HUES48 (cell line): Measurements from ENCODE around the gene PHETA2.
"Not testable (repeated sequence)": the region's sequence is repeated elsewhere in the genome, so short reads cannot be mapped to it uniquely, and the experiment has no call there.

Experiments used
- H3K27ac ChIP-seq: one replicate; pipeline ENCODE4 v1.7.0; 2013; ENCODE audit warnings: low read depth, low read length, inconsistent platforms
- H3K27me3 ChIP-seq: 2 replicates; pipeline ENCODE4 v1.6.1; 2013; ENCODE audit warnings: mild to moderate bottlenecking, low read length; ENCODE audit not compliant: control insufficient read depth, insufficient read depth
- H3K36me3 ChIP-seq: 2 replicates; pipeline ENCODE4 v1.6.1; 2013; ENCODE audit warnings: low read length; ENCODE audit not compliant: control insufficient read depth, insufficient read depth
- H3K4me1 ChIP-seq: 2 replicates; pipeline ENCODE4 v1.6.1; 2013; ENCODE audit warnings: mild to moderate bottlenecking, low read length; ENCODE audit not compliant: control insufficient read depth, insufficient read depth
- H3K4me3 ChIP-seq: 2 replicates; pipeline ENCODE4 v1.5.1; 2013; ENCODE audit warnings: mild to moderate bottlenecking, low read depth, low read length
- H3K9ac ChIP-seq: 2 replicates; pipeline ENCODE4 v1.6.1; 2013; ENCODE audit warnings: mild to moderate bottlenecking, low read depth, low read length, moderate library complexity
- H3K9me3 ChIP-seq: 2 replicates; pipeline ENCODE4 v1.6.1; 2013; ENCODE audit warnings: low read length; ENCODE audit not compliant: control insufficient read depth, insufficient read depth

Gene PHETA2

GRCh38 chr22:42079319-42080251 is 5.5 kb downstream of the PHETA2 start, which contains the start of gene SMDT1:
Gene SMDT1, plus strand, starts transcription at chr22:42079700. Its CDS starts 69 bp downstream, at chr22:42079769.
- H3K36me3 ChIP-seq, result peaks cover 27% of the 10 kb centered on the region
- H3K27ac ChIP-seq, result peak within 1 kb of the TSS; percentile 91
- H3K9ac ChIP-seq, result peak within 1 kb of the TSS; percentile 90
- no peaks in the 10 kb centered on the region for H3K9me3 ChIP-seq
- H3K4me1 ChIP-seq, result peaks cover 7% of the 10 kb centered on the region; the same call in 1 of the 2 replicates
- H3K27me3 ChIP-seq, result no peaks in the 10 kb centered on the region
- H3K4me3 ChIP-seq, result peak within 1 kb of the TSS; percentile 84

GRCh38 chr22:42080287-42080686 is 6.2 kb downstream of the PHETA2 start:
- no peaks in the 10 kb centered on the region for H3K9me3 ChIP-seq
- H3K4me3 ChIP-seq, result peak overlapping the region; percentile 84
- peaks cover 7% of the 10 kb centered on the region; the same call in 1 of the 2 replicates for H3K4me1 ChIP-seq
- no peak overlapping the region for H3K9ac ChIP-seq
- H3K27ac ChIP-seq, result no peak overlapping the region
- H3K27me3 ChIP-seq, result no peaks in the 10 kb centered on the region
- peaks cover 34% of the 10 kb centered on the region for H3K36me3 ChIP-seq

GRCh38 chr22:42083119-42083518 is 9.1 kb downstream of the PHETA2 start:
- H3K27me3 ChIP-seq, result no peaks in the 10 kb centered on the region
- H3K4me1 ChIP-seq, result peaks cover 7% of the 10 kb centered on the region; the same call in 1 of the 2 replicates
- no peak overlapping the region for H3K27ac ChIP-seq
- H3K9ac ChIP-seq, result no peak overlapping the region
- H3K4me3 ChIP-seq, result no peak overlapping the region
- no peaks in the 10 kb centered on the region for H3K9me3 ChIP-seq
- H3K36me3 ChIP-seq, result peaks cover 49% of the 10 kb centered on the region

- no peaks in the 10 kb centered on the region for H3K9me3 ChIP-seq
- 0 out of 2 replicates have a peak, but pooled peaks cover 3% of the 10 kb centered on the region for H3K4me1 ChIP-seq
- H3K27me3 ChIP-seq, result no peaks in the 10 kb centered on the region
- no peak overlapping the region for H3K9ac ChIP-seq
- no peak overlapping the region for H3K27ac ChIP-seq
- no peak overlapping the region for H3K4me3 ChIP-seq
- H3K36me3 ChIP-seq, result peaks cover 55% of the 10 kb centered on the region
Observed at GRCh38 chr22:42084874-42085273, 10.8 kb downstream of the PHETA2 start.

- H3K27me3 ChIP-seq, result no peaks in the 10 kb centered on the region
- H3K4me3 ChIP-seq, result no peak overlapping the region
- H3K9me3 ChIP-seq, result no peaks in the 10 kb centered on the region
- no peak overlapping the region for H3K27ac ChIP-seq
- peaks cover 55% of the 10 kb centered on the region for H3K36me3 ChIP-seq
- no peaks in the 10 kb centered on the region for H3K4me1 ChIP-seq
- H3K9ac ChIP-seq, result no peak overlapping the region
Observed at GRCh38 chr22:42086051-42086450, 12.0 kb downstream of the PHETA2 start.

GRCh38 chr22:42090596-42091454 is 16.8 kb downstream of the PHETA2 start, which contains the start of gene NDUFA6:
Gene NDUFA6, minus strand, starts transcription at chr22:42090772. Its CDS starts 28 bp downstream, at chr22:42090744.
- Histone ChIP-seq H3K4me1 (no peaks in the 10 kb centered on the region), H3K9me3 (no peaks in the 10 kb centered on the region), H3K27ac (peak within 1 kb of the TSS; percentile 99), H3K36me3 (peaks cover 20% of the 10 kb centered on the region), H3K9ac (peak within 1 kb of the TSS; percentile 92), H3K4me3 (peak within 1 kb of the TSS; percentile 82), H3K27me3 (no peaks in the 10 kb centered on the region)

- Histone ChIP-seq H3K27me3 (no peaks in the 10 kb centered on the region), H3K4me3 (peak overlapping the region; percentile 82), H3K27ac (peak overlapping the region; percentile 77), H3K4me1 (no peaks in the 10 kb centered on the region), H3K36me3 (peaks cover 14% of the 10 kb centered on the region), H3K9ac (no peak overlapping the region), H3K9me3 (no peaks in the 10 kb centered on the region)
Observed at GRCh38 chr22:42091455-42091782, 17.4 kb downstream of the PHETA2 start.

GRCh38 chr22:42101199-42101598 is 27.2 kb downstream of the PHETA2 start:
- no peak overlapping the region for H3K27ac ChIP-seq
- no peaks in the 10 kb centered on the region for H3K4me1 ChIP-seq
- H3K4me3 ChIP-seq, result no peak overlapping the region
- H3K9ac ChIP-seq, result no peak overlapping the region
- H3K27me3 ChIP-seq, result no peaks in the 10 kb centered on the region
- no peaks in the 10 kb centered on the region for H3K36me3 ChIP-seq
- peaks cover 14% of the 10 kb centered on the region for H3K9me3 ChIP-seq

- H3K4me3 ChIP-seq, H3K36me3 ChIP-seq, H3K27ac ChIP-seq, H3K27me3 ChIP-seq, H3K4me1 ChIP-seq, H3K9ac ChIP-seq: not testable (repeated sequence)
- H3K9me3 ChIP-seq, result peaks cover 14% of the 10 kb centered on the region
Observed at GRCh38 chr22:42104332-42104860, 30.3 kb downstream of the PHETA2 start.

- H3K4me3 ChIP-seq, result no peak overlapping the region
- H3K4me1 ChIP-seq, result no peaks in the 10 kb centered on the region; the same call in 1 of the 2 replicates
- no peak overlapping the region for H3K27ac ChIP-seq
- no peak overlapping the region for H3K9ac ChIP-seq
- peaks cover 11% of the 10 kb centered on the region; the same call in 1 of the 2 replicates for H3K9me3 ChIP-seq
- H3K36me3 ChIP-seq, result no peaks in the 10 kb centered on the region
- H3K27me3 ChIP-seq, result no peaks in the 10 kb centered on the region; the same call in 1 of the 2 replicates
Observed at GRCh38 chr22:42108848-42109247, 34.8 kb downstream of the PHETA2 start.
